Ectodermal cell (in vitro differentiated cells): ENCODE data around the gene PPP3CB.

Experiments used
- H3K27ac ChIP-seq: 2 replicates; pipeline ENCODE4 v1.7.0; 2013; ENCODE audit warnings: mild to moderate bottlenecking, low read depth, low read length; ENCODE audit not compliant: insufficient read depth, poor library complexity, severe bottlenecking
- H3K27me3 ChIP-seq: 2 replicates; pipeline ENCODE4 v1.7.0; 2013; ENCODE audit warnings: mild to moderate bottlenecking, low read length; ENCODE audit not compliant: insufficient read depth, control insufficient read depth, poor library complexity, severe bottlenecking
- H3K36me3 ChIP-seq: one replicate; pipeline ENCODE4 v1.7.0; 2013; ENCODE audit warnings: low read length; ENCODE audit not compliant: control insufficient read depth, insufficient read depth
- H3K4me1 ChIP-seq: one replicate; pipeline ENCODE4 v1.7.0; 2013; ENCODE audit warnings: low read length; ENCODE audit not compliant: control insufficient read depth, insufficient read depth
- H3K4me3 ChIP-seq: 2 replicates; pipeline ENCODE4 v1.7.0; 2013; ENCODE audit warnings: low read depth, low read length, control low read depth; ENCODE audit not compliant: insufficient read depth
- H3K9me3 ChIP-seq: 2 replicates; pipeline ENCODE4 v1.7.0; 2013; ENCODE audit warnings: mild to moderate bottlenecking, low read length, moderate library complexity; ENCODE audit not compliant: control insufficient read depth
- WGBS, 2 experiments: methylation state at CpG; one replicate each; pipeline ENCODE4 v1.1.7; 2013; ENCODE audit warnings: missing lambda C conversion rate in 2 of 2; 5-methylcytosine and 5-hydroxymethylcytosine counted together

Gene PPP3CB

GRCh38 chr10:73456187-73456890, 39.5 kb downstream of the PPP3CB start:
- no peaks in the 10 kb centered on the region for H3K36me3 ChIP-seq
- H3K4me3 ChIP-seq, result no peak overlapping the region
- H3K4me1 ChIP-seq, result no peaks in the 10 kb centered on the region
- H3K9me3 ChIP-seq, result no peaks in the 10 kb centered on the region
- WGBS, 2 experiments, result 85 to 100% methylated on average over 1 of the region's 2 CpGs
- H3K27ac ChIP-seq, result no peak overlapping the region
- H3K27me3 ChIP-seq, result no peaks in the 10 kb centered on the region

GRCh38 chr10:73449113-73449512, 46.7 kb downstream of the PPP3CB start:
- H3K9me3 ChIP-seq, result no peaks in the 10 kb centered on the region
- H3K36me3 ChIP-seq, result no peaks in the 10 kb centered on the region
- H3K27ac ChIP-seq, result no peak overlapping the region
- no peak overlapping the region for H3K4me3 ChIP-seq
- H3K4me1 ChIP-seq, result no peaks in the 10 kb centered on the region
- WGBS, 2 experiments, result 76 to 93% methylated on average over 1 of the region's 1 CpG
- H3K27me3 ChIP-seq, result no peaks in the 10 kb centered on the region

- Histone ChIP-seq H3K4me1 (no peaks in the 10 kb centered on the region), H3K9me3 (no peaks in the 10 kb centered on the region), H3K27me3 (no peaks in the 10 kb centered on the region), H3K27ac (no peak overlapping the region), H3K36me3 (no peaks in the 10 kb centered on the region), H3K4me3 (no peak overlapping the region)
- WGBS, 2 experiments, result 93 to 97% methylated on average over 1 of the region's 1 CpG
Observed at GRCh38 chr10:73448384-73448783, 47.4 kb downstream of the PPP3CB start.

- H3K27ac ChIP-seq, result no peak overlapping the region
- H3K9me3 ChIP-seq, result no peaks in the 10 kb centered on the region
- H3K36me3 ChIP-seq, result no peaks in the 10 kb centered on the region
- no peak overlapping the region for H3K4me3 ChIP-seq
- H3K27me3 ChIP-seq, result no peaks in the 10 kb centered on the region
- H3K4me1 ChIP-seq, result no peaks in the 10 kb centered on the region
Observed at GRCh38 chr10:73446926-73447325, 48.9 kb downstream of the PPP3CB start.

- no peaks in the 10 kb centered on the region for H3K36me3 ChIP-seq
- 81 to 87% methylated on average over 1 of the region's 1 CpG for WGBS, 2 experiments
Observed at GRCh38 chr10:73444457-73444856, 51.4 kb downstream of the PPP3CB start.

GRCh38 chr10:73439605-73440312, 56.1 kb downstream of the PPP3CB start:
- WGBS, 2 experiments, result 86 to 100% methylated on average over 1 of the region's 1 CpG
- no peaks in the 10 kb centered on the region for H3K4me1 ChIP-seq
- no peaks in the 10 kb centered on the region for H3K36me3 ChIP-seq
- no peaks in the 10 kb centered on the region for H3K27me3 ChIP-seq
- H3K27ac ChIP-seq, result no peak overlapping the region
- no peak overlapping the region for H3K4me3 ChIP-seq
- no peaks in the 10 kb centered on the region for H3K9me3 ChIP-seq

More at GRCh38 chr10:73444457-73444856, 51.4 kb downstream of the PPP3CB start:
- Histone ChIP-seq H3K9me3 (no peaks in the 10 kb centered on the region), H3K4me1 (no peaks in the 10 kb centered on the region), H3K27me3 (no peaks in the 10 kb centered on the region), H3K27ac (no peak overlapping the region), H3K4me3 (no peak overlapping the region)

GRCh38 chr10:73439055-73439454, 56.8 kb downstream of the PPP3CB start:
- no peak overlapping the region for H3K27ac ChIP-seq
- no peaks in the 10 kb centered on the region for H3K27me3 ChIP-seq
- H3K36me3 ChIP-seq, result no peaks in the 10 kb centered on the region
- WGBS, 2 experiments, result 90 to 92% methylated on average over 1 of the region's 1 CpG
- no peaks in the 10 kb centered on the region for H3K4me1 ChIP-seq
- H3K4me3 ChIP-seq, result no peak overlapping the region
- no peaks in the 10 kb centered on the region for H3K9me3 ChIP-seq

GRCh38 chr10:73433538-73433867, 62.3 kb downstream of the PPP3CB start, which contains the start of gene MSS51:
Gene MSS51, minus strand, starts transcription at chr10:73433561. Its CDS starts 5,277 bp downstream, at chr10:73428284.
- H3K9me3 ChIP-seq, result no peaks in the 10 kb centered on the region
- no peak within 1 kb of the TSS for H3K27ac ChIP-seq
- no peaks in the 10 kb centered on the region for H3K27me3 ChIP-seq
- H3K4me1 ChIP-seq, result no peaks in the 10 kb centered on the region
- H3K4me3 ChIP-seq, result no peak within 1 kb of the TSS
- no peaks in the 10 kb centered on the region for H3K36me3 ChIP-seq

GRCh38 chr10:73432646-73433537, 62.9 kb downstream of the PPP3CB start:
- WGBS, 2 experiments, result 90 to 92% methylated on average over 2 of the region's 2 CpGs
- Histone ChIP-seq H3K9me3 (no peaks in the 10 kb centered on the region), H3K27me3 (no peaks in the 10 kb centered on the region), H3K4me1 (no peaks in the 10 kb centered on the region), H3K36me3 (no peaks in the 10 kb centered on the region), H3K4me3 (no peak overlapping the region), H3K27ac (no peak overlapping the region)

- Histone ChIP-seq H3K9me3 (no peaks in the 10 kb centered on the region), H3K27me3 (no peaks in the 10 kb centered on the region), H3K36me3 (peaks cover 2% of the 10 kb centered on the region), H3K4me3 (no peak overlapping the region), H3K27ac (no peak overlapping the region), H3K4me1 (no peaks in the 10 kb centered on the region)
- WGBS, 2 experiments, result 97 to 98% methylated on average over 4 of the region's 4 CpGs
Observed at GRCh38 chr10:73426318-73426717, 69.5 kb downstream of the PPP3CB start.
